ENCODE data around the gene U2AF1L4.

Gene U2AF1L4

GRCh38 chr19:35745328-35746086, at the start of gene U2AF1L4, which contains the start of gene PSENEN:
Gene U2AF1L4 (minus strand): TSS chr19:35745418. CDS start chr19:35745391, 27 bp downstream.
Gene PSENEN (plus strand): TSS chr19:35745651. CDS start chr19:35745931, 280 bp downstream.
- DNase-seq = peak; percentile 91

GRCh38 chr19:35793381-35794165, 48.4 kb upstream of the U2AF1L4 start:
- no peak for DNase-seq

- DNase-seq = no peak
Measured at GRCh38 chr19:35792888-35793287, 47.7 kb upstream of the U2AF1L4 start.

DNA sequence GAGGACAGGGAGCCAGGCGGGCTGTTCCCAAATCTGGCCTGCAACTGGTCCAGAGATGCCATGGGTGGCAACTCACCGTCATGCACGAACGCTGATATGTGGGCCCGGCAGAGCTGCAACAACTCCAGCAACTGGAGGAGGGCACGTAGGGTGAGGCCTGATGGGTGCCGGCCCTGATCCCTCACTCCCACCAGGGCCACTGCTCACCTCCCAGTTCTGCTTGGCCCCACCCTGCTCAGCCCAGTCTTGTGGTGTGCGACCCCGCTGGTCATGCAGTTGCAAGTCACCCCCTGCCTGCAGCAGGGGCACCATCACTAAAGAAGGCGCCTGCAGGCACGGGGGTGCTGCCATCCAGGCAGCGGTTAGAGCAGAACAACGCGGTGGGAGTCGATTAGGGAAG, 47.1 kb upstream of the U2AF1L4 start:
- DNase-seq = no peak

DNA sequence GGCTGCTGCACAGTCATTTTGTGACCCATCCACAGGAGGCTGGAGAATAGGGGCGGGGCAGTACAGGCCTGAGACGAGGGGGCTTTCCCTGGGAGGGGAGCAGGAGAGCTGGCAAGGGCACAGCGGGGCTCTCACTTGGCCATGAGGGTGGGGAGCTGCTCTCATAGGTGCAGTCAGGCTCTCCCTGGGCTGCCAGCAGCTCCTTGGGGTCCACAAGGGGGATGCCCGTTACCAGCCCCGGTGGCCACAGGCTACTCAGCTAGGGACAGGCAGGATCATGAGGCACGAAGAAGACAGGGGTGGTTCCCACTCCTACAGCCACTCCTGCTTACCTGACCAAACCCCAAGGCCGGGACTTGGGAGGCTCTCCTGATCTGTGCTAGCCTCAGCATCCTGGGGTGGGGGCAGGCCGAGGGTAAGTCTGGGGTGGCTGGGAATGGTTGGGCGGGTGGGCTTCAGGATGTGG, 46.6 kb upstream of the U2AF1L4 start:
- no peak for DNase-seq

DNA sequence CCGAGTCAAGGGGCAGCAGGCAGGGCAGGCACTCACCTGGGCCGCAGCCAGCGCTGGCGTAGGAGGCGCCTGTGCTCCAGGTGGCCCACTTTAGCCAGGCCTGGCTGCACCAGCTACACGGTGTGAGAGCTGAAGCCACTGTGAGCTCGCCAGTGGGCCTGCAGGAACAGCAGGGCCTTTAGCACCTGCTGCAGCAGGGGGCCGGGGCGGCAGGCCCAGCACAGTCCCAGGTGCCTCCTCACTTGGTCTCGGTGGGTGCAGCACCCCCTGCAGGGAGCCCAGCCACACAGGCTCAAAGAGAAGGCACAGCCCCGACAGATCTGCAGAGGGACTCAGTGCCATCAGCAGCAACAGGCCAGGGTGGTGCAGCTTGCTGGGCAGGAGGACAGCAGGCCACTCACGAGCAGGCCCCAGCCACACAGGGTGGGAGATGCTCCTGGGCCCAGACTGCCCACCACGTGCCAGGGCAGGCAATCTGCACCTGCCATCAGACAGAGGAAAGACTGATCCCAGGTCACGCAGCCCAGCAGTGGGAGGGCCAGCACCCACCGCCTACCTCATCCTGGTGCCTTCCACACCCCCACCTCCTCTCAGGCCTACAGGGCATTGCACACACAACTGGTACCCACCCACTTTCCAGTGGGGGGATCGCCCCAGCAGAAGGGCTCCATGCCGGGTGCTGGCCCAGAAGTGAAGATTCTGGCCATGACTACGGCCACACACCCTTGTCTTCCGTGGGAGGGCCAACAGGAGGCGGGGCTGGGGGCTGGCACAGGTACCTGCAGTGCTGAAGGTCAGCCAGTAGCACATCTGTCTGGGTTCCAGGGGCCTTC, 46.0 kb upstream of the U2AF1L4 start:
- DNase-seq = no peak

GRCh38 chr19:35789978-35790944, 45.0 kb upstream of the U2AF1L4 start:
- no peak for DNase-seq

GRCh38 chr19:35789195-35789977, 44.2 kb upstream of the U2AF1L4 start:
- DNase-seq = no peak

GRCh38 chr19:35788205-35788960, 43.2 kb upstream of the U2AF1L4 start:
- DNase-seq = no peak

DNA sequence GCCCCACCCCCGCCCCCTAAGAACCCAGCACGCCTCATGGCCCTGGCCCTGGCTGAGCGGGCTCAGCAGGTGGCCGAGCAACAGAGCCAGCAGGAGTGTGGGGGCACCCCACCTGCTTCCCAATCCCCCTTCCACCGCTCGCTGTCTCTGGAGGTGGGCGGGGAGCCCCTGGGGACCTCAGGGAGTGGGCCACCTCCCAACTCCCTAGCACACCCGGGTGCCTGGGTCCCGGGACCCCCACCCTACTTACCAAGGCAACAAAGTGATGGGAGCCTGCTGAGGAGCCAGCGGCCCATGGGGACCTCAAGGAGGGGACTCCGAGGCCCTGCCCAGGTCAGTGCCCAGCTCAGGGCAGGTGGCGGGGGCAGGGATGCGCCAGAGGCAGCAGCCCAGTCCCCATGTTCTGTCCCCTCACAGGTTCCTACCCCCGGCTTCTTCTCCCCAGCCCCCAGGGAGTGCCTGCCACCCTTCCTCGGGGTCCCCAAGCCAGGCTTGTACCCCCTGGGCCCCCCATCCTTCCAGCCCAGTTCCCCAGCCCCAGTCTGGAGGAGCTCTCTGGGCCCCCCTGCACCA, 42.1 kb upstream of the U2AF1L4 start:
- DNase-seq = no peak

- DNase-seq = no peak
Measured at GRCh38 chr19:35786299-35787160, 41.3 kb upstream of the U2AF1L4 start.

GRCh38 chr19:35785339-35785627, 40.1 kb upstream of the U2AF1L4 start:
- no peak for DNase-seq

- no peak for DNase-seq
Measured at GRCh38 chr19:35784503-35785338, 39.5 kb upstream of the U2AF1L4 start.

DNA sequence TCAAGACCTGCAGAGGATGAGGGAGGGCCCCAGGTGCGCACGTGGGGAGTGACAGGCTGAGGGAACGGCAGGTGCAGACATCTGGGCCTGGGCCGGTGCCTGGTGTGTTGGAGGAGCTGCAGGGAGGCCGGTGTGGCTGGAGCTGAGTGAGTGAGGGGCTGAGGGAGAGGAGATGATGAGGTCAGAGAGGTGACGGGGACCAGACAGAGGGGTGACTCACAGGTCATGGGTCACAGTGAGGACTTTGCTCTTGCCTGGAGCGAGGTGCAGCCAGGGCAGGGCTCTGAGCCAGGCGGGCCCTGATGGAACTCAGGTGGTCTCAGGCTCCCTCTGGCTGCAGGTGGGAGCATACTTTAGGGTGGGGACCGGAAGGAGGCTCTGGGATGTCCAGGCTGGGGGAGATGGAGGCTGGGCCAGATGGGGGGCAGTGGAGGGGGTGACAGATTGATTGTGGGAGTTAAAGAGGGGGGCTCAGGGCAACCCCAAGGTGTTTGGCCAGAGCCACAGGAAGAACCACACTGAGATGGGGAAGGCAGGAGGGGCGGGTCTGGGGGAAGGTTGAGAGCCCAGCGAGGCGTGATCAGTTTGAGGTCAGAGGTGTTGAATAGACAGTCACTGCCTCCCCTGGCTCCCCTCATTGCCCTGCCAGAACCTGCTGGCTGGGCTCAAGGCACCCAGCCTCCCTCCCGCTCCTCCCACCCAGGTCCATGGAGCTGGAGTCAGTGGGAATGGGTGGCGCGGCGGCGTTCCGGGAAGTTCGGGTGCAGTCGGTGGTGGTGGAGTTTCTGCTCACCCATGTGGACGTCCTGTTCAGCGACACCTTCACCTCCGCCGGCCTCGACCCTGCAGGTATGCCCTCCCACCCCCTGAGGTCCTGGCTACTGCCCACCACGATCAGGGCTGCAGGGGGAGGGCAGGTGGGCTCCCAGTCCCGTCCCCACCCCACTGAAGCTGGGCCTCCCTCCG, 38.5 kb upstream of the U2AF1L4 start:
- DNase-seq = no peak

DNA sequence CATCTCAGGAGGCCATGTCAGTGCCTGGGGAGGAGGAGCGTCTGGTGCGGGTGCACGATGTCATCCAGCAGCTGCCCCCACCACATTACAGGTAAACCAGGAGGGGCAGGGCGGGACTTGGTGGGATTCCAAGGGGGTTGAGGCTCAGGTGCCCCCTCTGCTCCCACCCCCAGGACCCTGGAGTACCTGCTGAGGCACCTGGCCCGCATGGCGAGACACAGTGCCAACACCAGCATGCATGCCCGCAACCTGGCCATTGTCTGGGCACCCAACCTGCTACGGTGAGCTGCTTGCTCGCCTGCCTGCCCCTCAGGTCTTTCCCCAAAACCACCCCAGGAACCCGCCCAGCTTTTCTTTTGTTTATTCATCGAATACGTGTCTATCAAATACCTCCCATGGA, 37.4 kb upstream of the U2AF1L4 start:
- no peak for DNase-seq

DNA sequence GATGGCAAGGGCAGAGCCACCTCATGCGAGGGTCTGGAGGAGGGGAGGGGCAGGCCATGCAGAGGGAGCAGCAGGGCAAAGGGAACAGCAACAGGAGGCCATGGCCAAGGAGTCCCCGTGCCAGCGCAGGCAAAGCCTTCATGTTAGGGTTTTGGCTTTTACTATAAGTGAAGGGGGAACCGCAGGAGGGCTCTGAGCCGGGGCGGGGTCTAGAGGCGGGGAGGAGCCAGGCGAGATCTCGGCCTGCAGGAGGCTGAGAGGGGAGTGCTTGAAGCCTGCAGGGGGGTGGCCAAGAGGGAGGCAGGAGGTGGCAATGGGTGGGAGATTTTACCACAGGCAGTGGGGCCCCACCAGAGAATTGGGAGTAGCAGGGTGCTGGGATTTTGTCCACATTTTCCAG, 36.4 kb upstream of the U2AF1L4 start:
- DNase-seq = no peak

GRCh38 chr19:35780717-35781116, 35.5 kb upstream of the U2AF1L4 start:
- no peak for DNase-seq

Measured in activated T-cell treated with anti-CD3 and anti-CD28 coated beads for 4 hours (primary cell).